Measurements from ENCODE around the gene PDE9A. TPM values are rescaled to one million over a fixed set of nuclear protein-coding genes. Genes with fewer than 3 reads are reported as not detected.

The PDE9A gene
- total RNA-seq, 2 experiments from 2014 or later = 7.5 to 9.5 TPM

- ATAC-seq (ENCODE audit: low read depth) (no peak), DNase-seq (no peak)
- POLR2A ChIA-PET = no interaction called here
- H3K27me3 Mint-ChIP-seq = no peaks in the 10 kb centered on the region
- H3K4me1 Mint-ChIP-seq = no peaks in the 10 kb centered on the region
- no peak overlapping the region for H3K27ac Mint-ChIP-seq
- no peak overlapping the region for H3K4me3 Mint-ChIP-seq
- no peaks in the 10 kb centered on the region for H3K9me3 Mint-ChIP-seq
- no peaks in the 10 kb centered on the region for H3K36me3 Mint-ChIP-seq
Measured at GRCh38 chr21:42760361-42760950, 107.0 kb downstream of the PDE9A start.

GRCh38 chr21:42760951-42761751 is 107.7 kb downstream of the PDE9A start:
- Mint-ChIP-seq H3K4me3 (no peak overlapping the region), H3K27me3 (no peaks in the 10 kb centered on the region), H3K4me1 (no peaks in the 10 kb centered on the region), H3K36me3 (no peaks in the 10 kb centered on the region), H3K27ac (no peak overlapping the region), H3K9me3 (no peaks in the 10 kb centered on the region)
- no peak for ATAC-seq (ENCODE audit: low read depth)
- no peak for DNase-seq
- POLR2A ChIA-PET = interaction anchor here (1.2 kb wide), 1 partner anchor 15 kb away, joined by 3 read pairs; no protein-coding TSS in a partner anchor

DNA sequence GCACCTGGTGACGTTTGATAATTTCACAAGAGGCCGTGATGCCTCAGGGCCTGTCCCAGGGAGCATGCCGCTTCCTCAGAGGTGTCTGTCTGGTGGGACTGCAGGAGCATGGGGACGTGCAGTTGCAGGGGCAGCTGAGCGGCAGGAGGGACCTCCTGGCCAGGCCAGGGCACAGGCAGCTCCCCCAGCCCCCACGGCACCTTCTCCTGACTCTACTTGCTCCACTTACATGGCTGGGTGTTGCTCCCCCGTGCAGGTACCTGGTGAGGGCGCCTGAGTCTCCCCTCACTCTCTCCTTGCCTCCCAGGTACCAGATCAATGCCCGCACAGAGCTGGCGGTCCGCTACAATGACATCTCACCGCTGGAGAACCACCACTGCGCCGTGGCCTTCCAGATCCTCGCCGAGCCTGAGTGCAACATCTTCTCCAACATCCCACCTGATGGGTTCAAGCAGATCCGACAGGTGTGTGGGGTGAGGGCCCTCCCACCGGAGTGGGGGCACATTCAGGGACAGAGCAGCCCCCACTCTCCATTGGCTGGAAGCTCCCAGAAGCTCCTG is 108.4 kb downstream of the PDE9A start:
- POLR2A ChIA-PET = interaction anchor here (1.2 kb wide), 1 partner anchor 16 kb away, joined by 3 read pairs; no protein-coding TSS in a partner anchor

DNA sequence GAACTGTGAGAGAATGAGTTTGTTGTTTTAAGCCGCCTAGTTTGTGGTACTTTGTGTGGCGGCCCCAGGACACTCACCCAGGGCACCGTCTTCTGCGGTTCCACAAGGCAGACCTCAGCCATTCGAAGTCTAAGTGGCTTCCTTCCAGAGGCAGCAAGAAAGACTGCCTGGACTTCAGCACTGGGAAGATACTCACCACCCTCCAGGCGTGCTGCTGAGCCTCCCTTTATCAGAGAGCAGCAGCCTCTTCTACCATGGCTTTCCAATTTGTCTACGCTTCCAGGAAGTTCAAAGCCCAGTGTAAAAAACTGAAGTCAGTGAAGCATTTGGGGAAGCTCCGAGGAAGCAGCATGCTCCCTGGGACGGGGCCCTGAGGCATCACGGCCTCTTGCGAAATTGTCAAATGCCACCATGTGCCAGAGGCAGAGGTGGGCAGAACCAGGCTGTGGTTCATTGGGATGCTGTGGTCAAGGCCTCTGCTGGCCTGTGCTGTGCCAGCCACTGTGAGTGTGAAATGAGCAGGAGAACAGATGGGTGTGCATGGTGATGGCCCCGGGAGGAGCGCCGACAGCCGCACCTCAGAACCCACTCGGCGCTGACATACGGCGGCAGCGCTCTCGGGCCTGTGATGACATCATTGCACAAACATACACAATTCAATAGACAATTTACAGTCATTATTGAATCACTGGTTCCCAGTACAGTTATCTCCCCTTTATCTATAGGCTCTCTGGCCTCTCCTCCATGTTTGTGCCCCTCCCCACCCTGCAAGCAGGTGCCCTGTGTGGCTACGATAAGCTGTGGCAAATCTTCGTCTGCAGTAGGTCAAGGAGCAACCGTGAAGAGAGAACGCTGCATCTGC is 110.4 kb downstream of the PDE9A start:
- POLR2A ChIA-PET = no interaction called here
- DNase-seq = no peak

More for the DNA sequence above, 108.4 kb downstream of the PDE9A start:
- H3K27ac Mint-ChIP-seq = no peak overlapping the region
- H3K9me3 Mint-ChIP-seq = no peaks in the 10 kb centered on the region
- H3K36me3 Mint-ChIP-seq = no peaks in the 10 kb centered on the region
- H3K27me3 Mint-ChIP-seq = no peaks in the 10 kb centered on the region
- ATAC-seq (ENCODE audit: low read depth) = no peak
- H3K4me3 Mint-ChIP-seq = no peak overlapping the region
- DNase-seq = no peak
- H3K4me1 Mint-ChIP-seq = no peaks in the 10 kb centered on the region

DNA sequence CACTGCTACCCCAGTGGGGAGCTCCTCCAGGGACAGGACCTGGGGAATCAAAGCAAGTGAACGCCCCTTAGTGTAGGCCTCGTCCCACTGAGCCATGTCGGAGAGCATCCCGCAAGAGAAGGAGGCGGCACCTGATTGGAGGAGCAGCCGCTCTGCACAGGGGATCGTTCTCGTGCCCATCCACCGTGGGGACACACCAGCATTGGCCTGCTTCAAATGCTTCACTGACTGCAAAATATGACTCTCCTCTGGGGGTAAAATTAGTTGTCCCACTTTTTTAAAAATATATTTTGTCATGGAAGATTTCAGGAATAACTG is 111.0 kb downstream of the PDE9A start:
- H3K4me3 Mint-ChIP-seq = no peak overlapping the region
- POLR2A ChIA-PET = no interaction called here
- no peak overlapping the region for H3K27ac Mint-ChIP-seq
- no peaks in the 10 kb centered on the region for H3K9me3 Mint-ChIP-seq
- peaks cover 9% of the 10 kb centered on the region for H3K4me1 Mint-ChIP-seq
- H3K27me3 Mint-ChIP-seq = no peaks in the 10 kb centered on the region
- H3K36me3 Mint-ChIP-seq = peaks cover 7% of the 10 kb centered on the region
- DNase-seq = no peak
- ATAC-seq (ENCODE audit: low read depth) = no peak

More for the DNA sequence above, 110.4 kb downstream of the PDE9A start:
- ATAC-seq (ENCODE audit: low read depth) = no peak
- H3K4me1 Mint-ChIP-seq = peaks cover 5% of the 10 kb centered on the region
- no peak overlapping the region for H3K27ac Mint-ChIP-seq
- peaks cover 1% of the 10 kb centered on the region for H3K36me3 Mint-ChIP-seq
- no peak overlapping the region for H3K4me3 Mint-ChIP-seq
- H3K27me3 Mint-ChIP-seq = no peaks in the 10 kb centered on the region
- H3K9me3 Mint-ChIP-seq = no peaks in the 10 kb centered on the region

GRCh38 chr21:42764883-42765282 is 111.5 kb downstream of the PDE9A start:
- Mint-ChIP-seq H3K4me1 (peaks cover 9% of the 10 kb centered on the region), H3K36me3 (peaks cover 7% of the 10 kb centered on the region), H3K27me3 (no peaks in the 10 kb centered on the region), H3K4me3 (no peak overlapping the region), H3K27ac (no peak overlapping the region), H3K9me3 (no peaks in the 10 kb centered on the region)
- ATAC-seq (ENCODE audit: low read depth) (no peak), DNase-seq (no peak)
- POLR2A ChIA-PET = interaction anchor here (1.2 kb wide), 1 partner anchor 18 kb away, joined by 3 read pairs; no protein-coding TSS in a partner anchor

- Mint-ChIP-seq H3K36me3 (peaks cover 7% of the 10 kb centered on the region), H3K4me1 (peaks cover 9% of the 10 kb centered on the region), H3K27me3 (no peaks in the 10 kb centered on the region), H3K4me3 (no peak overlapping the region), H3K9me3 (no peaks in the 10 kb centered on the region), H3K27ac (no peak overlapping the region)
- ATAC-seq (ENCODE audit: low read depth) = no peak
- DNase-seq = no peak
- POLR2A ChIA-PET = interaction anchor here (1.2 kb wide), 1 partner anchor 19 kb away, joined by 3 read pairs; no protein-coding TSS in a partner anchor
Measured at GRCh38 chr21:42765656-42766055, 112.2 kb downstream of the PDE9A start.

DNA sequence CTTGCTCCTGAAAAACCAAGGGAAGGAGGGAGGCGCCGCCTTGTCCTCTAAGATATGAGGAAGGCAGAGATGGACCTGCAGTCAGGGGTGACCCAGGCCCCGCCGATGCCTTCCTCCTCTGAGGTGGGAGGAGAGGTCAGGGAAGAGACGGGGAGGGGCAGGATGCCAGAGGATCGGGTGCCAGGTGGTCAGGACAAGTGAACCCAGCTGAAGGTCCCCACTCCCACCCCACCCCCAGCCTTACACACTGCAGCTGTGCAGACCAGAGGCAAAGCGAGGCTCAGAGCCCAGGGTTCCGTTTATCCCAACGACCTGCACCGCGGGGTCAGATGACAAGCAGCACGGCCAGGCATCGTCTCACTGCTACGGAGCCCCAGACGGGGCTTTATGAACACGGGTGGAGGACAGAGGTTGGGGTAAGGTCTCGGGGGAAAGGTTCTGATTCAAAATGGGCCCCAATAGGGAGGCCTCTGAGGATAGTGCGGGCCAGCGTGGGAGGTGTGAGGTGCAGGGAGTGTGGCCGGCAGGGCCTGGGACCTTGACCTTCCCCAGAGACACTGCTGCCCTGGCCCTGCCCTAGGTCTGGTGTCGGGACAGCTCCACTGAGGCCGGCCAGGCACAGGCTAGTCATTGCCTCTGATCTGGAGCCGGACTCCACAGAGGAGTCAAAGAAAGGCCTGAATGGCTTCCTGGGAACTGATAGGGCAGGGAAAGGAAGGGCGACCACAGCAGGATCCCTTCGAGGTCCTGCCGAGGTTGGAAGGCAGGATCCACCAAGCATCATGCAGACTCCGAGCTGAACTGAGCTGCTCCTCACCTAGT is 113.5 kb downstream of the PDE9A start:
- Mint-ChIP-seq H3K27me3 (no peaks in the 10 kb centered on the region), H3K27ac (no peak overlapping the region)

DNA sequence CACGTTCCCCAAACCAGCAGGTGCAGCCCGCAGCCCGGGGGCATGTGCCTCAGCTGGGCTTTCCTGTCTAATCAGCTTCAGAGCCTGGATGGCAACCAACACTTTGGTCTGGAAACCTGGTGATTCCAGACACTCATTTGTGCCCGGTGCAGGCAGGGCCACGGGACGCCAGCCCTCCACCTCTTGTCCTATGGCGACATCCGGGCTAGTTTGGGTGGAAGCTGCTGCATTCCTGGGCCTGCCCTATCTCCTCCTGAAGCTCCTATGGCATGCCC is 114.1 kb downstream of the PDE9A start:
- no peak overlapping the region for H3K4me3 Mint-ChIP-seq
- ATAC-seq (ENCODE audit: low read depth) (no peak), DNase-seq (no peak)
- H3K36me3 Mint-ChIP-seq = peaks cover 7% of the 10 kb centered on the region
- no peaks in the 10 kb centered on the region for H3K9me3 Mint-ChIP-seq
- no peak overlapping the region for H3K27ac Mint-ChIP-seq
- no peaks in the 10 kb centered on the region for H3K27me3 Mint-ChIP-seq
- peaks cover 9% of the 10 kb centered on the region for H3K4me1 Mint-ChIP-seq
- POLR2A ChIA-PET = no interaction called here

More for the DNA sequence above, 113.5 kb downstream of the PDE9A start:
- POLR2A ChIA-PET = no interaction called here
- Mint-ChIP-seq H3K9me3 (no peaks in the 10 kb centered on the region), H3K4me3 (no peak overlapping the region), H3K36me3 (peaks cover 7% of the 10 kb centered on the region), H3K4me1 (peaks cover 9% of the 10 kb centered on the region)
- ATAC-seq (ENCODE audit: low read depth) = no peak
- DNase-seq = no peak

DNA sequence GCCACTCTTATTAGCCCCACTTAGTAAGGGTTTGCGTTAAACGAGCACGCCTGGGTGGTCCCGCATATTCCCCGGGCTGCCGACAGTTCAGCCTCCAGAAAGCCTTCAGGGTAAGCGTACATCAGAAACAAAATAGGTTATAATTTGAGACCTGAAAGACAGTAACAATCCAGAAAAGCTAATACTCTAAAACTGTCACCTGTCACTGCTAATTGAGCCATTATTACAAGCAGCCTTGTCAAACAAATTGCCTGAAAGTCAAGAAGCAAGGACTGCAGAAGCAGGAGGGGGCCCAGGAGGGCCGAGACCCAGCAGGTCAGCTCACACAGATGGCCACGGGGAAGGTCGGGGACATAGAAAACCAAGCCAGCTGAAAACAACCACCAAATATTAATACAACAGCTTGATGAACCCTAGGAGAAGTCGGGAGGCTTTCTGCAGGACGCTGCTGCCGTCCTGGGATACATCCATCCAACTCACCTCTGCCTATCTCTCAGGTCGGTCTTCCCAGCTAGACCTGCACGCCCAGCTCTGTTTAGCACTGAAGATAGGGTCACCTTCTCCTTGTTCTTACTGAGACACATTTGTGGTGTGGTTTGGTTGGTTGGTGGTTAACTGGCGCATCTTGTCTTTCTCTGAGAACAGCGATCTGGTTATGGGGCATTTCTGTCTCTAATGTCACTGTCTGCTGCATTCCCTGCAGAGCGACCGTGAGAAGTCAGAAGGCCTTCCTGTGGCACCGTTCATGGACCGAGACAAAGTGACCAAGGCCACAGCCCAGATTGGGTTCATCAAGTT is 115.1 kb downstream of the PDE9A start:
- Mint-ChIP-seq H3K4me3 (no peak overlapping the region), H3K4me1 (peaks cover 9% of the 10 kb centered on the region), H3K27me3 (no peaks in the 10 kb centered on the region), H3K27ac (no peak overlapping the region), H3K36me3 (peaks cover 7% of the 10 kb centered on the region), H3K9me3 (no peaks in the 10 kb centered on the region)
- POLR2A ChIA-PET = interaction anchor here (0.7 kb wide), 1 partner anchor 11 kb away, joined by 3 read pairs; no protein-coding TSS in a partner anchor
- ATAC-seq (ENCODE audit: low read depth) (no peak), DNase-seq (no peak)

GRCh38 chr21:42769183-42769819 is 115.9 kb downstream of the PDE9A start:
- Mint-ChIP-seq H3K27me3 (no peaks in the 10 kb centered on the region), H3K27ac (no peak overlapping the region), H3K36me3 (peaks cover 7% of the 10 kb centered on the region), H3K9me3 (no peaks in the 10 kb centered on the region), H3K4me3 (no peak overlapping the region), H3K4me1 (peaks cover 9% of the 10 kb centered on the region)
- no peak for DNase-seq
- POLR2A ChIA-PET = no interaction called here
- no peak for ATAC-seq (ENCODE audit: low read depth)
